Thyroid gland (tissue), 4 donors: Measurements from ENCODE around the gene CSTF3. TPM values are rescaled to one million over a fixed set of nuclear protein-coding genes. Genes with fewer than 3 reads are reported as not detected.
"Not testable (repeated sequence)": the region's sequence is repeated elsewhere in the genome, so short reads cannot be mapped to it uniquely, and the experiment has no call there.

Experiments
- DNase-seq, 2 donors: peaks; one replicate each; pipeline ENCODE4 v3.0.0-alpha.2; 2019
- H3K27ac ChIP-seq, 3 donors: fragments of 200-600 bp; sonication (generic); 1 replicate in 2 of 3; 2 replicates in 1 of 3; pipeline ENCODE4 v1.5.1; 2016 to 2019; ENCODE audit warnings: mild to moderate bottlenecking in 1 of 3, moderate library complexity in 1 of 3
- H3K27me3 ChIP-seq: fragments of 200-600 bp; sonication (generic); one replicate; pipeline ENCODE4 v1.5.1; 2019
- H3K36me3 ChIP-seq, 2 donors: fragments of 200-600 bp; sonication (generic); one replicate each; pipeline ENCODE4 v1.5.1; 2016 to 2019
- H3K4me1 ChIP-seq, 2 donors: fragments of 200-600 bp; sonication (generic); one replicate each; pipeline ENCODE4 v1.5.1; 2017 to 2019
- H3K4me3 ChIP-seq, 3 donors: fragments of 200-600 bp; sonication (generic); replicated peaks in 1 of 3; 1 replicate in 2 of 3; 2 replicates in 1 of 3; pipeline ENCODE4 v1.5.1; 2016; ENCODE audit warnings: mild to moderate bottlenecking in 1 of 3
- H3K9me3 ChIP-seq: fragments of 200-600 bp; sonication (generic); one replicate; pipeline ENCODE4 v1.5.1; 2017
- CTCF ChIP-seq, 6 experiments: fragments of 200-600 bp in 3 of 6; fragments of 450-650 bp in 3 of 6; sonication (generic) in 3 of 6; IDR thresholded peaks; one replicate each; pipeline ENCODE4 v1.5.1; 2016 to 2019; ENCODE audit warnings: antibody characterized with exemption in 6 of 6, mild to moderate bottlenecking in 2 of 6, inconsistent platforms in 1 of 6, moderate library complexity in 1 of 6
- POLR2A ChIP-seq, 2 donors: fragments of 450-650 bp; IDR thresholded peaks; one replicate each; pipeline ENCODE4 v1.6.1; 2017; ENCODE audit warnings: antibody characterized with exemption in 2 of 2, mild to moderate bottlenecking in 2 of 2, moderate library complexity in 1 of 2
- WGBS, 2 donors: methylation state at CpG; one replicate each; pipeline ENCODE4 v1.1.5; 2017; 5-methylcytosine and 5-hydroxymethylcytosine counted together
- intact Hi-C: fragments of 100-400 bp; cut with DNase I; formaldehyde crosslinking; loops from one replicate; pipeline ENCODE4 v1.15.1; 2023
- total RNA-seq, 4 donors: library from RNA; depleted of rRNA; stranded (reverse); fragments of >200 nt; gene quantifications; one replicate each; pipeline ENCODE4 v1.2.3, GENCODE V29; 2016

The CSTF3 gene
- total RNA-seq, 4 donors from 2014 or later, result 18.1 to 30.4 (median 26.2) TPM

DNA sequence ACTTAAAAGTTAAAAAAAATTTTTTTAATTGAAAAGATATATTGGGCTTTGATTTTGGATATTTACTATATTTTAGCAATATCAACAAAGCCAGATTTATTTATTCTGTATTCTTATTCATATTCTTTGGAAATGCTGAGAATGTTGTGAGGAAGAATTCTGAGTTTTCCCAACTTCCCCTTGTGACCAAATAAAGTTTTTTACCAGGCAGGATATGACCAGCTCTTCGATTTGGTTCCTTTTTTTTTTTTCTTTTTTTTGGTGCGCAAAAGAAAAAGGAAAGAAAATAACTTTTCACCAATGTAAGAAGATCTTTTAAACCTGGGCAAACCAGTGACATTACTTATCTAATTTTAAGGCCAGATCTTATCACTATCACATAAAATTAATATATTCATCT, 109.0 kb downstream of the CSTF3 start:
- H3K4me3 ChIP-seq, result no peak overlapping the region
- 81 to 88% methylated on average over 2 of the region's 2 CpGs for WGBS, 2 donors
- H3K27me3 ChIP-seq, result no peaks in the 10 kb centered on the region
- no peaks in the 10 kb centered on the region for H3K9me3 ChIP-seq
- no peaks in the 10 kb centered on the region for H3K36me3 ChIP-seq
- no peak overlapping the region for H3K27ac ChIP-seq
- no peak for DNase-seq
- intact Hi-C loops, result no loop called here
- TF ChIP-seq POLR2A (IDR thresholded peaks at IDR 0.05) (no peak), CTCF (IDR thresholded peaks at IDR 0.05) (no peak)
- H3K4me1 ChIP-seq, result no peaks in the 10 kb centered on the region

- H3K4me1 ChIP-seq, H3K27me3 ChIP-seq, intact Hi-C loops, H3K27ac ChIP-seq, H3K36me3 ChIP-seq, H3K9me3 ChIP-seq, DNase-seq, H3K4me3 ChIP-seq: not testable (repeated sequence)
- WGBS, 2 donors, result 92 to 96% methylated on average over 3 of the region's 3 CpGs
These were observed 111.5 kb downstream of the CSTF3 start for GRCh38 chr11:33049565-33050408.

- H3K27me3 ChIP-seq, H3K4me1 ChIP-seq, H3K36me3 ChIP-seq, H3K4me3 ChIP-seq, H3K9me3 ChIP-seq, H3K27ac ChIP-seq, DNase-seq, intact Hi-C loops: not testable (repeated sequence)
- 81% methylated on average over 6 of the region's 6 CpGs for WGBS, 2 donors
These were observed 112.6 kb downstream of the CSTF3 start for GRCh38 chr11:33048701-33049100.

- TF ChIP-seq CTCF (IDR thresholded peaks at IDR 0.05), result no peak
- no peak for TF ChIP-seq POLR2A (IDR thresholded peaks at IDR 0.05)
- Histone ChIP-seq H3K4me3 (no peak overlapping the region), H3K27ac (no peak overlapping the region), H3K36me3 (peaks cover 0 to 4% of the 10 kb centered on the region in 2 donors), H3K27me3 (no peaks in the 10 kb centered on the region), H3K4me1 (no peaks in the 10 kb centered on the region), H3K9me3 (no peaks in the 10 kb centered on the region)
- 89 to 92% methylated on average over 8 of the region's 8 CpGs for WGBS, 2 donors
- DNase-seq, result peak in 1 of 2 donors; percentile 13
- intact Hi-C loops, result no loop called here
These were observed 115.6 kb downstream of the CSTF3 start for GRCh38 chr11:33045551-33046255.

GRCh38 chr11:33044285-33044756, 117.0 kb downstream of the CSTF3 start:
- H3K27ac ChIP-seq, result no peak overlapping the region
- no peak overlapping the region for H3K4me3 ChIP-seq
- WGBS, 2 donors, result 94 to 98% methylated on average over 4 of the region's 4 CpGs
- no peaks in the 10 kb centered on the region for H3K27me3 ChIP-seq
- intact Hi-C loops, result no loop called here
- H3K36me3 ChIP-seq, result peaks cover 0 to 4% of the 10 kb centered on the region in 2 donors
- no peaks in the 10 kb centered on the region for H3K9me3 ChIP-seq
- peaks cover 0 to 7% of the 10 kb centered on the region in 2 donors for H3K4me1 ChIP-seq
- DNase-seq, result no peak
- TF ChIP-seq CTCF (IDR thresholded peaks at IDR 0.05), result no peak
- TF ChIP-seq POLR2A (IDR thresholded peaks at IDR 0.05), result no peak
